Duodenal mucosa (tissue), 2 donors: Measurements from ENCODE around the gene LRRN4.
A peak's percentile ranks its signal among the peaks of the same experiment; 100 is the strongest.

Experiments used
- H3K27ac ChIP-seq: one replicate; pipeline ENCODE4 v1.7.0; 2013; ENCODE audit warnings: low read depth, low read length
- H3K27me3 ChIP-seq, 2 donors: one replicate each; pipeline ENCODE4 v1.7.0; 2013; ENCODE audit warnings: low read length in 2 of 2, control low read depth in 1 of 2; ENCODE audit not compliant: insufficient read depth in 2 of 2, control insufficient read depth in 1 of 2
- H3K36me3 ChIP-seq, 2 donors: one replicate each; pipeline ENCODE4 v1.7.0; 2013; ENCODE audit warnings: low read length in 2 of 2, control low read depth in 1 of 2; ENCODE audit not compliant: insufficient read depth in 2 of 2, control insufficient read depth in 1 of 2
- H3K4me1 ChIP-seq, 2 donors: one replicate each; pipeline ENCODE4 v1.7.0; 2013; ENCODE audit warnings: low read length in 2 of 2, control low read depth in 1 of 2; ENCODE audit not compliant: insufficient read depth in 2 of 2, control insufficient read depth in 1 of 2
- H3K4me3 ChIP-seq, 2 donors: one replicate each; pipeline ENCODE4 v1.7.0; 2013; ENCODE audit warnings: low read length in 2 of 2, low read depth in 1 of 2
- H3K9ac ChIP-seq, 2 donors: one replicate each; pipeline ENCODE4 v1.7.0; 2013; ENCODE audit warnings: low read length in 2 of 2, low read depth in 1 of 2
- H3K9me3 ChIP-seq, 2 donors: one replicate each; pipeline ENCODE4 v1.7.0; 2013; ENCODE audit warnings: low read length in 2 of 2, control low read depth in 1 of 2; ENCODE audit not compliant: control insufficient read depth in 1 of 2

The LRRN4 gene

GRCh38 chr20:6083926-6084325 is 30.1 kb upstream of the LRRN4 start:
- H3K4me3 ChIP-seq, result no peak overlapping the region
- no peaks in the 10 kb centered on the region for H3K9me3 ChIP-seq
- no peak overlapping the region for H3K27ac ChIP-seq
- H3K9ac ChIP-seq, result no peak overlapping the region
- peaks cover 21 to 45% of the 10 kb centered on the region in 2 donors for H3K36me3 ChIP-seq
- peaks cover 0 to 3% of the 10 kb centered on the region in 2 donors for H3K4me1 ChIP-seq
- no peaks in the 10 kb centered on the region for H3K27me3 ChIP-seq

GRCh38 chr20:6081236-6081635 is 27.4 kb upstream of the LRRN4 start:
- H3K4me3 ChIP-seq, result no peak overlapping the region
- H3K4me1 ChIP-seq, result peaks cover 7% of the 10 kb centered on the region in 2 donors
- no peak overlapping the region for H3K9ac ChIP-seq
- no peaks in the 10 kb centered on the region for H3K27me3 ChIP-seq
- no peaks in the 10 kb centered on the region for H3K9me3 ChIP-seq
- H3K27ac ChIP-seq, result no peak overlapping the region
- peaks cover 26 to 44% of the 10 kb centered on the region in 2 donors for H3K36me3 ChIP-seq

GRCh38 chr20:6079016-6079415 is 25.2 kb upstream of the LRRN4 start:
- H3K27me3 ChIP-seq, result no peaks in the 10 kb centered on the region
- H3K4me1 ChIP-seq, result peaks cover 27 to 28% of the 10 kb centered on the region in 2 donors
- H3K9me3 ChIP-seq, result no peaks in the 10 kb centered on the region
- peaks cover 22 to 31% of the 10 kb centered on the region in 2 donors for H3K36me3 ChIP-seq
- no peak overlapping the region for H3K27ac ChIP-seq
- no peak overlapping the region for H3K4me3 ChIP-seq
- H3K9ac ChIP-seq, result no peak overlapping the region

- Histone ChIP-seq H3K27me3 (no peaks in the 10 kb centered on the region), H3K9me3 (no peaks in the 10 kb centered on the region), H3K4me3 (peak overlapping the region in 1 of 2 donors; percentile 21), H3K36me3 (peaks cover 10 to 14% of the 10 kb centered on the region in 2 donors), H3K27ac (no peak overlapping the region), H3K4me1 (peaks cover 27 to 29% of the 10 kb centered on the region in 2 donors), H3K9ac (no peak overlapping the region)
Observed at GRCh38 chr20:6075428-6076219, 21.8 kb upstream of the LRRN4 start.

GRCh38 chr20:6074784-6075183 is 20.9 kb upstream of the LRRN4 start:
- no peak overlapping the region for H3K9ac ChIP-seq
- H3K27ac ChIP-seq, result no peak overlapping the region
- no peak overlapping the region for H3K4me3 ChIP-seq
- H3K9me3 ChIP-seq, result no peaks in the 10 kb centered on the region
- H3K27me3 ChIP-seq, result no peaks in the 10 kb centered on the region
- peaks cover 24 to 29% of the 10 kb centered on the region in 2 donors for H3K4me1 ChIP-seq
- H3K36me3 ChIP-seq, result peaks cover 10 to 11% of the 10 kb centered on the region in 2 donors

GRCh38 chr20:6074145-6074561 is 20.3 kb upstream of the LRRN4 start:
- H3K27me3 ChIP-seq, result no peaks in the 10 kb centered on the region
- H3K9ac ChIP-seq, result peak overlapping the region in 1 of 2 donors; percentile 13
- H3K4me1 ChIP-seq, result peaks cover 24 to 29% of the 10 kb centered on the region in 2 donors
- H3K36me3 ChIP-seq, result peaks cover 9 to 11% of the 10 kb centered on the region in 2 donors
- H3K4me3 ChIP-seq, result no peak overlapping the region
- H3K9me3 ChIP-seq, result no peaks in the 10 kb centered on the region
- no peak overlapping the region for H3K27ac ChIP-seq

GRCh38 chr20:6070829-6071695 is 17.2 kb upstream of the LRRN4 start:
- H3K4me3 ChIP-seq, result no peak overlapping the region
- H3K27me3 ChIP-seq, result no peaks in the 10 kb centered on the region
- no peak overlapping the region for H3K27ac ChIP-seq
- no peak overlapping the region for H3K9ac ChIP-seq
- H3K9me3 ChIP-seq, result no peaks in the 10 kb centered on the region
- H3K4me1 ChIP-seq, result peaks cover 22 to 31% of the 10 kb centered on the region in 2 donors
- H3K36me3 ChIP-seq, result peaks cover under 1% of the 10 kb centered on the region in 2 donors

GRCh38 chr20:6069669-6070068 is 15.8 kb upstream of the LRRN4 start:
- Histone ChIP-seq H3K36me3 (no peaks in the 10 kb centered on the region), H3K9me3 (no peaks in the 10 kb centered on the region), H3K27me3 (no peaks in the 10 kb centered on the region), H3K4me1 (peaks cover 9 to 18% of the 10 kb centered on the region in 2 donors), H3K27ac (no peak overlapping the region), H3K9ac (no peak overlapping the region), H3K4me3 (no peak overlapping the region)

- Histone ChIP-seq H3K9ac (no peak overlapping the region), H3K36me3 (no peaks in the 10 kb centered on the region), H3K27ac (no peak overlapping the region), H3K4me3 (no peak overlapping the region), H3K9me3 (no peaks in the 10 kb centered on the region), H3K4me1 (peaks cover 4 to 11% of the 10 kb centered on the region in 2 donors), H3K27me3 (no peaks in the 10 kb centered on the region)
Observed at GRCh38 chr20:6067763-6068318, 14.0 kb upstream of the LRRN4 start.

GRCh38 chr20:6066582-6066981 is 12.7 kb upstream of the LRRN4 start:
- H3K9ac ChIP-seq, result no peak overlapping the region
- H3K4me1 ChIP-seq, result peaks cover 4 to 11% of the 10 kb centered on the region in 2 donors

More at GRCh38 chr20:6066582-6066981, 12.7 kb upstream of the LRRN4 start:
- Histone ChIP-seq H3K27ac (no peak overlapping the region), H3K9me3 (no peaks in the 10 kb centered on the region), H3K27me3 (no peaks in the 10 kb centered on the region), H3K36me3 (no peaks in the 10 kb centered on the region), H3K4me3 (no peak overlapping the region)
